ENCODE measurements around the gene IFNAR1.

IFNAR1 gene

DNA sequence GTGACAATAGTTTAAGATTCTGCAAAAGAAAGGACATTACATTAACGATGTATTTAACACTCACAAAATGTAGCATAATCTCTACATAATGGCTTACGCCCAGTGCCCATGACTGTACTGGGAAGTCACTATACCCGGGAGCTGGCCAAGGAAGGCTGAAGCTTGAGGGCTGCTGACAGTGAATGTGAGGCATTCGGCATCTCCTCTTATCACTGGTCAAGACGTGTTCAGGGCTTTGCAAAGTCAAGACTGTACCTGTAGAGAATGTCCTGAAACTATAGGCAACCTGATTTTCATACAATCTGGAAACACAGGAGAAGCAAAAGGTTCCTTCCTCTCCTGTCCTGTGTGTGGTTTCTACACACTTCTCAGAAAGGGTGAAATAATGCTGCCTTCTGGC is 65.7 kb downstream of the IFNAR1 start:
- H3K4me1 ChIP-seq (ENCODE audit: insufficient read depth, poor library complexity, severe bottlenecking): no peaks in the 10 kb centered on the region
- H3K27me3 ChIP-seq (ENCODE audit: insufficient read depth, poor library complexity, severe bottlenecking): no peaks in the 10 kb centered on the region
- H3K9me3 ChIP-seq (ENCODE audit: severe bottlenecking): no peaks in the 10 kb centered on the region

DNA sequence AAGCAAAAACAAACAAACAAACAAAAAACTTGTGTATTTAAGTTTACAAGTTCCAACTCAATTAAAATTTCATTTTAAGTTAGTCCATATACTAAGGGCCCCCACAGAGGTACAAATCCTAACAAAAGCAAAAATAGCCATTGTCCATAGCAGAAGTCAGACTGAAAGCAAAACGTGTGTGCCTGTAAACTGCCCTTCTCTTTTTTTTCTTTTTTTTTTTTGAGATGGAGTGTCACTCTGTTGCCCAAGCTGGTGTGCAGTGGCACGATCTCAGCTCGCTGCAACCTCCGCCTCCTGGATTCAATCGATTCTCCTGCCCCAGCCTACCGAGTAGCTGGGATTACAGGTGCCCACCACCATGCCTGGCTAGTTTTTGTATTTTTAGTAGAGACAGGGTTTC is 66.9 kb downstream of the IFNAR1 start:
- no peak overlapping the region for H3K4me3 ChIP-seq (ENCODE audit: severe bottlenecking)
- H3K27me3 ChIP-seq (ENCODE audit: insufficient read depth, poor library complexity, severe bottlenecking): no peaks in the 10 kb centered on the region
- H3K4me1 ChIP-seq (ENCODE audit: insufficient read depth, poor library complexity, severe bottlenecking): no peaks in the 10 kb centered on the region
- DNase-seq (ENCODE audit: low spot score) (no peak), ATAC-seq (ENCODE audit: low read depth) (no peak)
- H3K36me3 ChIP-seq (ENCODE audit: low read depth): no peaks in the 10 kb centered on the region
- H3K27ac ChIP-seq (ENCODE audit: poor library complexity, severe bottlenecking): no peak overlapping the region
- H3K9me3 ChIP-seq (ENCODE audit: severe bottlenecking): no peaks in the 10 kb centered on the region
- TF ChIP-seq, protein P1, sequence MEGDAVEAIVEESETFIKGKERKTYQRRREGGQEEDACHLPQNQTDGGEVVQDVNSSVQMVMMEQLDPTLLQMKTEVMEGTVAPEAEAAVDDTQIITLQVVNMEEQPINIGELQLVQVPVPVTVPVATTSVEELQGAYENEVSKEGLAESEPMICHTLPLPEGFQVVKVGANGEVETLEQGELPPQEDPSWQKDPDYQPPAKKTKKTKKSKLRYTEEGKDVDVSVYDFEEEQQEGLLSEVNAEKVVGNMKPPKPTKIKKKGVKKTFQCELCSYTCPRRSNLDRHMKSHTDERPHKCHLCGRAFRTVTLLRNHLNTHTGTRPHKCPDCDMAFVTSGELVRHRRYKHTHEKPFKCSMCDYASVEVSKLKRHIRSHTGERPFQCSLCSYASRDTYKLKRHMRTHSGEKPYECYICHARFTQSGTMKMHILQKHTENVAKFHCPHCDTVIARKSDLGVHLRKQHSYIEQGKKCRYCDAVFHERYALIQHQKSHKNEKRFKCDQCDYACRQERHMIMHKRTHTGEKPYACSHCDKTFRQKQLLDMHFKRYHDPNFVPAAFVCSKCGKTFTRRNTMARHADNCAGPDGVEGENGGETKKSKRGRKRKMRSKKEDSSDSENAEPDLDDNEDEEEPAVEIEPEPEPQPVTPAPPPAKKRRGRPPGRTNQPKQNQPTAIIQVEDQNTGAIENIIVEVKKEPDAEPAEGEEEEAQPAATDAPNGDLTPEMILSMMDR (IDR thresholded peaks at IDR 0.05; ENCODE audit: poor library complexity, severe bottlenecking): no peak

More for the DNA sequence above, 65.7 kb downstream of the IFNAR1 start:
- H3K4me3 ChIP-seq (ENCODE audit: severe bottlenecking): no peak overlapping the region
- TF ChIP-seq, protein P1 (IDR thresholded peaks at IDR 0.05; ENCODE audit: poor library complexity, severe bottlenecking): no peak
- no peaks in the 10 kb centered on the region for H3K36me3 ChIP-seq (ENCODE audit: low read depth)
- peak overlapping the region; percentile 14 for H3K27ac ChIP-seq (ENCODE audit: poor library complexity, severe bottlenecking)
- ATAC-seq (ENCODE audit: low read depth): peak; percentile 74
- no peak for DNase-seq (ENCODE audit: low spot score)

DNA sequence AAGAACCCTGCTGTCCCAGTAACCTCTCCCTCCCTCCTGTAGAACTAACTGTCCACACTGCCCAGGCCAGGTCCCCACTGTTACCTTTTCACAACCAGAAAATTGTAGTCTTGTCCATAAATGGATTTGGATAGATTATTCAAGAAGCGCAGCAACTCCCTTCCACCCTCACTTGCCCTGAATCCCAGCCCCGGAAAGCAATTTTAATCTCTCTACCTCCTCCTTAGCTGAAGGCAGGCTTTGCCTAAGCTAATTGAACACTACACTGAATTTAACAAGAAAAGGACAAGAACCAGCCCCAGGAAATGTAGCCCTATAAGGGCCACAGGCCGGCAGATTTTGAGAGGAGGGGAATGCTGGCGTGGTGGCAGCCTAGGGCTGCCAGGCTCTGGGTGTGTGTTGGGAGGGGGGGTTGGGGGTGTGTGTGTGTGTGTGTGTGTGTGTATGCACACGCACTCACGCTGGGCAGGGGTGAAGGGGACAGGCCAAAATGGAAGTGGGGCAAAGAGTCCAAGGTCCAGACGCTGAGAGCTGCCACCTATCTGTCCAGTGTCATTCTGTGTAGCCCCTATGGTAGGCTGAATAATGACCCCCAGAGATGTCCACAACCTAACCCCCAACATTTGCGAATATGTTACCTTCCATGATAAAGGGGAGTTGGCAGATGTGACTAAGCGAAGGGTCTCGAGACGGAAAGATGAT is 67.7 kb downstream of the IFNAR1 start:
- H3K36me3 ChIP-seq (ENCODE audit: low read depth): no peaks in the 10 kb centered on the region
- DNase-seq (ENCODE audit: low spot score) (no peak), ATAC-seq (ENCODE audit: low read depth) (no peak)
- no peaks in the 10 kb centered on the region for H3K9me3 ChIP-seq (ENCODE audit: severe bottlenecking)
- no peak overlapping the region for H3K4me3 ChIP-seq (ENCODE audit: severe bottlenecking)
- H3K4me1 ChIP-seq (ENCODE audit: insufficient read depth, poor library complexity, severe bottlenecking): no peaks in the 10 kb centered on the region
- no peaks in the 10 kb centered on the region for H3K27me3 ChIP-seq (ENCODE audit: insufficient read depth, poor library complexity, severe bottlenecking)
- H3K27ac ChIP-seq (ENCODE audit: poor library complexity, severe bottlenecking): no peak overlapping the region
- TF ChIP-seq, protein P1 (IDR thresholded peaks at IDR 0.05; ENCODE audit: poor library complexity, severe bottlenecking): no peak

DNA sequence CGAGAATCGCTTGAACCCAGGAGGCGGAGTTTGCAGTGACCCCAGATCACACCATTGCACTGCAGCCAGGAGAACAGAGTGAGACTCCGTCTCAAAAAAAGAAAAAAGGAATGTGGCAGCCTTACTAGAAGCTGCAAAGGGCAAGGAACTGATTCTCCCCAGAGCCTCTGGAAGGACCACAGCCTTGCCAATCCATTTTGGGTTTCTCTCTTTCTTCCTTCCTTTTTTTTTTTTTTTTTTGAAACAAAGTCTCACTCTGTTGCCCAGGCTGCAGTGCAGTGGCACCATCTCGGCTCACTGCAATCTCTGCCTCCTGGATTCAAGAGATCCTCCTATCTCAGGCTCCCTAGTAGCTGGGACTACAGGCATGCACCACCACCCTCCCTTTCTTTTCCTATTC is 68.6 kb downstream of the IFNAR1 start:
- H3K36me3 ChIP-seq (ENCODE audit: low read depth): no peaks in the 10 kb centered on the region
- no peak for DNase-seq (ENCODE audit: low spot score)
- no peaks in the 10 kb centered on the region for H3K4me1 ChIP-seq (ENCODE audit: insufficient read depth, poor library complexity, severe bottlenecking)
- no peak for ATAC-seq (ENCODE audit: low read depth)
- no peaks in the 10 kb centered on the region for H3K27me3 ChIP-seq (ENCODE audit: insufficient read depth, poor library complexity, severe bottlenecking)
- TF ChIP-seq, protein P1 (IDR thresholded peaks at IDR 0.05; ENCODE audit: poor library complexity, severe bottlenecking): no peak
- H3K4me3 ChIP-seq (ENCODE audit: severe bottlenecking): no peak overlapping the region
- no peaks in the 10 kb centered on the region for H3K9me3 ChIP-seq (ENCODE audit: severe bottlenecking)
- H3K27ac ChIP-seq (ENCODE audit: poor library complexity, severe bottlenecking): no peak overlapping the region

DNA sequence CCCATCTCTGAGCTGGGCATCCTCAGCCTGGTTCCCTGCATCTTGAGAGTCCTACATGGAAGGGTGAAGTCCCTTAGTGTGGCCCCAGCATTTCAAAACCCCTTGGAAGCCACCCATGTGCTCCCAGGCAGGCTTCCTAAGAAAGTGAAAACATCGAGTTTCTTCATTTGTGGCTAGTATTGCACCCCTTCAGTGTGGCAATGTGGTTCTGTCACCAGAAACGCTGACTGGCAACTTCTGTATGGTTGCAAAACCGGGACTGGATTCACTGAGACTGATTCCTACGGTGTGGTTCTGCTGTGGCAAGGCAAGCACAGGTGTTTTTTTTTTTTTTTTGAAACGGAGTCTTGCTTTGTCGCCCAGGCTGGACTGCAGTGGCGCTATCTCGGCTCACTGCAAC is 69.5 kb downstream of the IFNAR1 start:
- no peaks in the 10 kb centered on the region for H3K27me3 ChIP-seq (ENCODE audit: insufficient read depth, poor library complexity, severe bottlenecking)
- TF ChIP-seq, protein P1 (IDR thresholded peaks at IDR 0.05; ENCODE audit: poor library complexity, severe bottlenecking): no peak
- no peak overlapping the region for H3K4me3 ChIP-seq (ENCODE audit: severe bottlenecking)
- no peaks in the 10 kb centered on the region for H3K36me3 ChIP-seq (ENCODE audit: low read depth)
- H3K9me3 ChIP-seq (ENCODE audit: severe bottlenecking): no peaks in the 10 kb centered on the region
- no peak for ATAC-seq (ENCODE audit: low read depth)
- no peak overlapping the region for H3K27ac ChIP-seq (ENCODE audit: poor library complexity, severe bottlenecking)
- no peaks in the 10 kb centered on the region for H3K4me1 ChIP-seq (ENCODE audit: insufficient read depth, poor library complexity, severe bottlenecking)
- DNase-seq (ENCODE audit: low spot score): no peak
